SIG-M5 (cell line): ENCODE results near the gene NSDHL.
"Not testable (repeated sequence)": the region's sequence is repeated elsewhere in the genome, so short reads cannot be mapped to it uniquely, and the experiment has no call there.

ENCODE experiments used
- DNase-seq: peaks from one replicate; lab custom pipeline; 2025; lab: John Stamatoyannopoulos, UW

NSDHL gene

GRCh38 chrX:152830312-152831305 is at the start of gene NSDHL, which contains the start of gene CETN2:
NSDHL (plus strand) TSS chrX:152831063; CDS start chrX:152846325, 15,262 bp downstream.
CETN2 (minus strand) TSS chrX:152830757; CDS start chrX:152830710, 47 bp downstream.
- peak; percentile 75 for DNase-seq

- DNase-seq = not testable (repeated sequence)
These were observed 43.8 kb upstream of the NSDHL start for GRCh38 chrX:152787062-152787461.

- DNase-seq = no peak
These were observed 31.9 kb upstream of the NSDHL start for GRCh38 chrX:152798945-152799344.

DNA sequence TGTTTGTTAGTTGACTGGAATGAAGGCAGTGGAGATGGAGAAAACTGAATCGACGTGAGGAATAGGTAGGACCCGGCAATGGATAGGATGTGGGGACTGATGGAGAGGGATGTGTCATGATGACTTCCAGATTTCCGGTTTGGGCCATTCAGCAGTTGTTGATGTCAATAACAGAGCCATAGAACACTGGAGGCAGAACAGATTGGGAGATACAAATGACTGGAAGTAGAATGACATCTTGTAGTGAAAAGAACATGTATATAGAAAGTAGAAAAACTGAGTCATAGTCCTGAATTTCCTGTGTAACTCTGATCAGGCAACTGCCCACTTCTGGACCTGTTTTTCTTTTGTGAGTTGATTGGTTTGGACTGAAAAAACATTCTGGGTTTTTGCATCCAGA is 24.8 kb upstream of the NSDHL start:
- no peak for DNase-seq

DNA sequence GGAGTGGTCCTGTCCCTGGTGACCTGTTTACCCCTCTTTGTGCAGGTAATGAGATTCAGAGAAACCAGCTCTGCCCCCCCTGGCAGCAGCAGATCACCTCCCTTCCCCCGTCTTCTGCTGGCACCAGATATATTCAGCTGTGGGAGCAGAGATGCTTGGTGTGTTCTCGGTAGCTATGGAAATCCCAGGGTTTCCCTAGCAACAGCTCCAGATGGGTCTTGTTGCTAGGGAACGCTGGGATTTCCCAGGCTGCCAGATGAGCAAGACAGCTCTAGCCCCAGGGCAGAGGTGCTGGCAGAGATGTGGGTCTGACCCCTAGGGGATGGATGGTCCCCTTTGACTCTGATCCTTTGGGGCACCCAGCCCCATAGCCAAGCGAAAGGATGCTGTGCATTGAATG is 20.5 kb upstream of the NSDHL start:
- no peak for DNase-seq

DNA sequence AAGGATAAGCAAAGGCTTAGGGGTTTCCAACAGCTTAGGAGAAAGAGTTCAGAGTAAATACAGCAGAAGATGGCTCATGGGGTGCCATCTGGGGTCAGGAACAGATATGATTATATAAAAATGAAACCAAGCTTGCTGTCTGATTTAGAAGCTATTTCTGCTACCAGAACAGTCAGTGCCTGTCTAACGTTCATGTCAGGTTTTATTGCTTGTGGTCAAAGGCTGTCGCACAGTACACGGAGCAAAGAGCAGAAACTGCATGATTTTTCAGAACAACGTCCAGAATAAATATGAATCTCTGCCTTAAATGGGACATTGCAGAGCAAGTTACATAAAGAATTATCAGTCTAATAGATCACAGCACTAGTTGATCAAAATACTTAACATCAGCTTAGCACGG is 17.7 kb upstream of the NSDHL start:
- DNase-seq = no peak

- no peak for DNase-seq
These were observed 16.8 kb upstream of the NSDHL start for GRCh38 chrX:152814048-152814447.

- no peak for DNase-seq
These were observed 13.6 kb upstream of the NSDHL start for GRCh38 chrX:152817078-152817764.

DNA sequence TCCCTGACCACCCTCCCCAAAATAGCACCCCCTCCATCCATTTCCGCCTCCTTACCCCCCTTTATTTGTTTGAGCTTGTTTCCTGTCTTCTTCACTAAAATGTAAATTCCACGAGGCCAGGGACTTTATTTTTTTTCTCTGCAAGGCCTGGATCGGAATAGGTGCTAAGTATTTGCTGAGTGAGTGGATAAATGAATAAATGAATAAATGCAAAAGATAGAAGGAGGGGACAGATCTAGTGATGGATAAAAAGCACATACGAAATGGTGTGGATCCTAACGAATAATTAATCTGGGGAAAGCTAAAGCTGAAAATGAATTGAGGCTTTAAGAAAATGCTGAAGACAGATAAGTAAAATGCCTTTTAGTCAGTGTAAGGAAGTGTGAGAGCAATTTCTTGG is 12.5 kb upstream of the NSDHL start:
- DNase-seq = no peak

DNA sequence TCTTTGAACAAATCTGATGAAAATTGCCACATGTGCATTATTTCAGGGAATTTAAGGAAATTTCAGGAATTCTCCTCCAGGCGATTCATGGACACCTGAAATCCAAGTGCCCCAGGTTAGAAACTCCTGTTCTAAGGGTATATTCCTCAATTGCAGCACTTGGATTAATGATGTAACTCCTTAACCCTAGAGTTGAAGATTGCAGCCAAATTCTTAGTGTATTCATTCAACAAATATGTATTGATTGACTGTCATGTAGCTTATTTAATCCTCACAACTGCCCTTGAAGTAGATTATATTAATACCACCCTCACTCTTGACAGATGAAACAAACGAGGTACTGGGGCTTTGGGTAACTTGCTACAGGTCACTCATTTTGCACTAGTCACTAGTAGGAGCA is 11.6 kb upstream of the NSDHL start:
- DNase-seq = no peak

DNA sequence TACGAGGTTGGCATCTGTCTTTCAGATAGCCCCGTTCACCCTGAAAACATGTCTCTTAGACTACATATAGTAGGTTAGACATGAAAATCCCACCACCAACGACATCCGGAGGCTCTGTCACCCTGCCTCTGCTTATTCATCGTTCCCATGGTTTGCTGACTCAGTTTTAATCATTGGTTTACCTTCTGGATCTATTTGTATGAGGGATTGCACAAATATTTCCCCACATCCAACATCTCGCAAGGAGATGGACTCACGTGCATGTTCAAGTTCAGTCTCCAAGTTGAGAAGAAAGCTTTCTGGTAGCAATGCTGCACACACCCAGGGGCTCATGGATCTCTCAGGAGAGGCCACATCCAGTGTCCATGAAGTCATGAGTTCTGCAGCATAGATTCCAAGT is 11.1 kb upstream of the NSDHL start:
- no peak for DNase-seq

DNA sequence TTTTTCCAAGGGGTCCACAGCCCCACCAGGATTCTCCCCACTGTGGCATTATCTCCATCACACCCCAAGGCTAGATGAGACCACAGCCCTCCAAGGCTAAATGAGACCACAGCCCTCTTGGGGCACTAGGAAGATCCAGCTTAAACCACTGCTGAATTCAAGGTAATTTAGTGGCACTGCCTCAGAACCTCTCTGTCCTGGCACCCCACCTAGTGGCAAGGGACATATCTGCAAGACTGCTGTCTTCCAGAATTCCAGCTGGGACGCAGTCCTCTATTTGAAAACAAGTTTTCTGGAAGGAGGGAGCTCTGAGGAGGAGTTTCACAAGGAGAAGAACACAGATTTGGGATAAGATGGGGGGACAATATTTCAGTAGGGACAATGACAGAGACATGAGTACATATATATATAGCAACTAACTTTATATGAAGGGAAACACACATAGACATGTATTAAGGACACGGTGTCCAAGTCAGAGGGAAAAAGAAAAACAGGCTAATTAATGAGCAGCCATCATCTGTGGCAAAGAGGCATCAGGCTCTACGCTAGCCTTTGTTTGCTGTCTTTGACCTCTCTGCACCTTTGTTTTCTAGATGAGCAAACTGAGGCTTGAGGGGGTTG is 9.6 kb upstream of the NSDHL start:
- no peak for DNase-seq

- DNase-seq = no peak
These were observed 8.3 kb upstream of the NSDHL start for GRCh38 chrX:152822383-152823086.

GRCh38 chrX:152823657-152824056 is 7.2 kb upstream of the NSDHL start:
- DNase-seq = no peak

DNA sequence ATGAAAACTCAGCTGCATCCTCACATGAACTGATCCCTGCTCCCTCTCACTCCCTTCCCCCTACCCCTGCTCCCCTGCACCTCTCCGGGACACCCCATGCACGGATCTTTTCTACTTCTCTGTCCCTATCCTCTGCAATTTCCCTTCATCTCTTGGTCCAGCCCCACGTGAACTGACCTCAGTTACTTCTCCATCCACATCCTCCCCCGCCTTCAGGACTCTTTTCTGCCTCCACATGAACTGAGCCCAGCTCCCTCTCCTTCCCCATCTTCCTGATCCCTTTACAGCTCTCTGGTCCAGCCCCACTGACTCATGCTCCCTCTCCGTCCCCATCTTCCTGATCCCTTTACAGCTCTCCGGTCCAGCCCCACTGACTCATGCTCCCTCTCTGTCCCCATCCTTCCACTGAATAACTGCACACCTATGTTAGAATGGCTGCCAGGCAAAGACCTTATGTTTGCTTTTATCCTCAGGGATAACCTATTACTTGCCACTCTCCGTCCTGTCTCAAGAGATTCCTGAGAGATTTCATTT is 6.0 kb upstream of the NSDHL start:
- DNase-seq = no peak

GRCh38 chrX:152831391-152831790 is 528 bp downstream of the NSDHL start:
- no peak for DNase-seq

- no peak for DNase-seq
These were observed 1.7 kb downstream of the NSDHL start for GRCh38 chrX:152832520-152832919.

- DNase-seq = no peak
These were observed 2.5 kb downstream of the NSDHL start for GRCh38 chrX:152833378-152833777.

DNA sequence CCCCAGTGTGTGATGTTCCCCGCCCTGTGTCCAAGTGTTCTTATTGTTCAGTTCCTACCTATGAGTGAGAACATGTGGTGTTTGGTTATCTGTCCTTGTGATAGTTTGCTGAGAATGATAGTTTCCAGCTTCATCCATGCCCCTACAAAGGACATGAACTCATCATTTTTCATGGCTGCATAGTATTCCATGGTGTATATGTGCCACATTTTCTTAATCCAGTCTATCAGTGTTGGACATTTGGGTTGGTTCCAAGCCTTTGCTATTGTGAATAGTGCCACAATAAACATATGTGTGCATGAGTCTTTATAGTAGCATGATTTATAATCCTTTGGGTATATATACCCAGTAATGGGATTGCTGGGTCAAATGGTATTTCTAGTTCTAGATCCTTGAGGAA is 4.6 kb downstream of the NSDHL start:
- not testable (repeated sequence) for DNase-seq

GRCh38 chrX:152842772-152843338 is 12.0 kb downstream of the NSDHL start:
- DNase-seq = no peak

- no peak for DNase-seq
These were observed 13.0 kb downstream of the NSDHL start for GRCh38 chrX:152843852-152844251.
